H1 (cell line): Measurements from ENCODE around the gene ADCY9. TPM values are rescaled to one million over a fixed set of nuclear protein-coding genes. Genes with fewer than 3 reads are reported as not detected.

ENCODE experiments used
- CEBPB ChIP-seq: IDR thresholded peaks from 2 replicates; pipeline ENCODE4 v1.6.1; 2012; ENCODE audit warnings: low read depth, low read length
- EGR1 ChIP-seq: IDR thresholded peaks from 2 replicates; pipeline ENCODE4 v1.6.1; 2011; ENCODE audit warnings: low read depth, low read length, borderline replicate concordance
- GABPA ChIP-seq: IDR thresholded peaks from 2 replicates; pipeline ENCODE4 v1.6.1; 2011; ENCODE audit warnings: mild to moderate bottlenecking, low read length, moderate library complexity, borderline replicate concordance; ENCODE audit not compliant: insufficient read depth
- RAD21 ChIP-seq, 2 experiments: IDR thresholded peaks in 1 of 2; conservative IDR thresholded peaks in 1 of 2; 2 replicates each; pipeline ENCODE4 v1.6.1; 2011; ENCODE audit warnings: low read depth in 2 of 2, low read length in 2 of 2, improper control_type of control experiment in 1 of 2, inconsistent platforms in 1 of 2, mild to moderate bottlenecking in 1 of 2, moderate library complexity in 1 of 2
- SUZ12 ChIP-seq: fragments of 200-600 bp; sonication (generic); IDR thresholded peaks from 2 replicates; pipeline ENCODE4 v1.6.1; 2012; ENCODE audit warnings: mild to moderate bottlenecking, inconsistent platforms, low read length, moderate library complexity, mixed read lengths
- YY1 ChIP-seq: IDR thresholded peaks from 2 replicates; pipeline ENCODE4 v1.6.1; 2011; ENCODE audit warnings: low read depth, mild to moderate bottlenecking, low read length
- polyA plus RNA-seq, 7 experiments: library from polyadenylated mRNA; depleted of rRNA in 3 of 7; stranded (reverse) in 5 of 7; unstranded in 2 of 7; fragments of >200 nt in 5 of 7; fragments of 200-250 nt in 2 of 7; gene quantifications; 1 replicate in 5 of 7; 2 replicates in 1 of 7; 4 replicates in 1 of 7; pipeline versions ENCODE4 v1.2.1 to v1.2.3, GENCODE V29; 2011 to 2013; ENCODE audit warnings: missing spikeins in 2 of 7, mixed read lengths in 2 of 7
- total RNA-seq: library from RNA; stranded (reverse); fragmentation: NEBNext Ultra II Directional; extraction: Animal tissue kit (Norgen Biotek cat#: 25700); gene quantifications from 2 replicates; pipeline ENCODE4 v1.2.1, GENCODE V29; 2021
- TF ChIP-seq, protein P1 (sequence below): fragments of 300-600 bp; sonication (generic); IDR thresholded peaks from 2 replicates; pipeline ENCODE4 v1.7.1; 2012; ENCODE audit warnings: low read length, moderate library complexity, mild to moderate bottlenecking, inconsistent platforms; ENCODE audit not compliant: insufficient replicate concordance

ADCY9 gene
- total and polyA plus RNA-seq, 2 of the 8 experiments (the other 6 are each of a cell fraction or from before 2014, with no cell fraction given), result 5.4 to 13.1 TPM

DNA sequence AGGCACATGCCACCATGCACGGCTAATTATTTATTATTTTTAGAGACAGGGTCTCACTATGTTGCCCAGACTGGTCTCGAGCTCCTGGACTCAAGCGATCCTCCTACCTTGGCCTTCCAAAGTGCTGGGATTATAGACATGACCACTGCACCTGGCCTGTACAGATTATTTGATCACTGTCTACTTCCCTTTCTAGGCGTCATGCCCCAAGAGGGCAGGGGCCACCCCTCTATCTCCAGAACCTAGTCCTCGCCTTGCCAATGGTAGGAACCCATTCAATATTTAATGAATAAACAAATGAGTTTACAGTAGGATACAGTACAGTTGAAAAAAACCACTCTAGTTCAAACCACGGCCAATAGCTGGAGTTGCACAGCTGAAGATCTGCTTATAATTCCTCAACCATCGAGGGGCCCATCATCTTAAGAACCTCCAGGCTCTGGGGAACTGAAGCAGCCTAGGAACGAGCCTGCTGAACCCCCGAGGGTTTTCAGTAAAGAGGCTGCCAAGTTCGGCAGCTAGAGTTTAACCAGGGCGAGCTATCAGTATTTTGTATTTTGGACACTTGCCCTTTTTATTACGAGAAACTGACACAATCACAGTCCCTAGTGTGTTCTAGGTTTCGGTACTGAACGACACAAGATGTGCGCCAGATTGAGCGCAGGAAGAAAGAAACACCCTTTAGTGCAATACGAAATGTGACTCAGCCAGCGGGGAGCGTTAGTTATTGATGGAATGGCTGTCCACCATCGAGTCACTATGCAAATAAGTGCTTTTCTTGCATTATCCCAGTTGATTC, 14.6 kb downstream of the ADCY9 start (continued):
- TF ChIP-seq EGR1, result no peak
- no peak for TF ChIP-seq CEBPB
- TF ChIP-seq SUZ12, result no peak
- no peak for TF ChIP-seq YY1
- TF ChIP-seq GABPA, result no peak
- TF ChIP-seq, protein P1, sequence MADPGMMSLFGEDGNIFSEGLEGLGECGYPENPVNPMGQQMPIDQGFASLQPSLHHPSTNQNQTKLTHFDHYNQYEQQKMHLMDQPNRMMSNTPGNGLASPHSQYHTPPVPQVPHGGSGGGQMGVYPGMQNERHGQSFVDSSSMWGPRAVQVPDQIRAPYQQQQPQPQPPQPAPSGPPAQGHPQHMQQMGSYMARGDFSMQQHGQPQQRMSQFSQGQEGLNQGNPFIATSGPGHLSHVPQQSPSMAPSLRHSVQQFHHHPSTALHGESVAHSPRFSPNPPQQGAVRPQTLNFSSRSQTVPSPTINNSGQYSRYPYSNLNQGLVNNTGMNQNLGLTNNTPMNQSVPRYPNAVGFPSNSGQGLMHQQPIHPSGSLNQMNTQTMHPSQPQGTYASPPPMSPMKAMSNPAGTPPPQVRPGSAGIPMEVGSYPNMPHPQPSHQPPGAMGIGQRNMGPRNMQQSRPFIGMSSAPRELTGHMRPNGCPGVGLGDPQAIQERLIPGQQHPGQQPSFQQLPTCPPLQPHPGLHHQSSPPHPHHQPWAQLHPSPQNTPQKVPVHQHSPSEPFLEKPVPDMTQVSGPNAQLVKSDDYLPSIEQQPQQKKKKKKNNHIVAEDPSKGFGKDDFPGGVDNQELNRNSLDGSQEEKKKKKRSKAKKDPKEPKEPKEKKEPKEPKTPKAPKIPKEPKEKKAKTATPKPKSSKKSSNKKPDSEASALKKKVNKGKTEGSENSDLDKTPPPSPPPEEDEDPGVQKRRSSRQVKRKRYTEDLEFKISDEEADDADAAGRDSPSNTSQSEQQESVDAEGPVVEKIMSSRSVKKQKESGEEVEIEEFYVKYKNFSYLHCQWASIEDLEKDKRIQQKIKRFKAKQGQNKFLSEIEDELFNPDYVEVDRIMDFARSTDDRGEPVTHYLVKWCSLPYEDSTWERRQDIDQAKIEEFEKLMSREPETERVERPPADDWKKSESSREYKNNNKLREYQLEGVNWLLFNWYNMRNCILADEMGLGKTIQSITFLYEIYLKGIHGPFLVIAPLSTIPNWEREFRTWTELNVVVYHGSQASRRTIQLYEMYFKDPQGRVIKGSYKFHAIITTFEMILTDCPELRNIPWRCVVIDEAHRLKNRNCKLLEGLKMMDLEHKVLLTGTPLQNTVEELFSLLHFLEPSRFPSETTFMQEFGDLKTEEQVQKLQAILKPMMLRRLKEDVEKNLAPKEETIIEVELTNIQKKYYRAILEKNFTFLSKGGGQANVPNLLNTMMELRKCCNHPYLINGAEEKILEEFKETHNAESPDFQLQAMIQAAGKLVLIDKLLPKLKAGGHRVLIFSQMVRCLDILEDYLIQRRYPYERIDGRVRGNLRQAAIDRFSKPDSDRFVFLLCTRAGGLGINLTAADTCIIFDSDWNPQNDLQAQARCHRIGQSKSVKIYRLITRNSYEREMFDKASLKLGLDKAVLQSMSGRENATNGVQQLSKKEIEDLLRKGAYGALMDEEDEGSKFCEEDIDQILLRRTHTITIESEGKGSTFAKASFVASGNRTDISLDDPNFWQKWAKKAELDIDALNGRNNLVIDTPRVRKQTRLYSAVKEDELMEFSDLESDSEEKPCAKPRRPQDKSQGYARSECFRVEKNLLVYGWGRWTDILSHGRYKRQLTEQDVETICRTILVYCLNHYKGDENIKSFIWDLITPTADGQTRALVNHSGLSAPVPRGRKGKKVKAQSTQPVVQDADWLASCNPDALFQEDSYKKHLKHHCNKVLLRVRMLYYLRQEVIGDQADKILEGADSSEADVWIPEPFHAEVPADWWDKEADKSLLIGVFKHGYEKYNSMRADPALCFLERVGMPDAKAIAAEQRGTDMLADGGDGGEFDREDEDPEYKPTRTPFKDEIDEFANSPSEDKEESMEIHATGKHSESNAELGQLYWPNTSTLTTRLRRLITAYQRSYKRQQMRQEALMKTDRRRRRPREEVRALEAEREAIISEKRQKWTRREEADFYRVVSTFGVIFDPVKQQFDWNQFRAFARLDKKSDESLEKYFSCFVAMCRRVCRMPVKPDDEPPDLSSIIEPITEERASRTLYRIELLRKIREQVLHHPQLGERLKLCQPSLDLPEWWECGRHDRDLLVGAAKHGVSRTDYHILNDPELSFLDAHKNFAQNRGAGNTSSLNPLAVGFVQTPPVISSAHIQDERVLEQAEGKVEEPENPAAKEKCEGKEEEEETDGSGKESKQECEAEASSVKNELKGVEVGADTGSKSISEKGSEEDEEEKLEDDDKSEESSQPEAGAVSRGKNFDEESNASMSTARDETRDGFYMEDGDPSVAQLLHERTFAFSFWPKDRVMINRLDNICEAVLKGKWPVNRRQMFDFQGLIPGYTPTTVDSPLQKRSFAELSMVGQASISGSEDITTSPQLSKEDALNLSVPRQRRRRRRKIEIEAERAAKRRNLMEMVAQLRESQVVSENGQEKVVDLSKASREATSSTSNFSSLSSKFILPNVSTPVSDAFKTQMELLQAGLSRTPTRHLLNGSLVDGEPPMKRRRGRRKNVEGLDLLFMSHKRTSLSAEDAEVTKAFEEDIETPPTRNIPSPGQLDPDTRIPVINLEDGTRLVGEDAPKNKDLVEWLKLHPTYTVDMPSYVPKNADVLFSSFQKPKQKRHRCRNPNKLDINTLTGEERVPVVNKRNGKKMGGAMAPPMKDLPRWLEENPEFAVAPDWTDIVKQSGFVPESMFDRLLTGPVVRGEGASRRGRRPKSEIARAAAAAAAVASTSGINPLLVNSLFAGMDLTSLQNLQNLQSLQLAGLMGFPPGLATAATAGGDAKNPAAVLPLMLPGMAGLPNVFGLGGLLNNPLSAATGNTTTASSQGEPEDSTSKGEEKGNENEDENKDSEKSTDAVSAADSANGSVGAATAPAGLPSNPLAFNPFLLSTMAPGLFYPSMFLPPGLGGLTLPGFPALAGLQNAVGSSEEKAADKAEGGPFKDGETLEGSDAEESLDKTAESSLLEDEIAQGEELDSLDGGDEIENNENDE, result no peak
- TF ChIP-seq RAD21 (IDR thresholded peaks at IDR 0.05 in 1 of 2, conservative IDR thresholded peaks at IDR 0.05 in 1 of 2; ENCODE audit: low read depth in 2 of 2, low read length in 2 of 2), result no peak
